Breast epithelium (tissue), 4 donors: ENCODE data around the gene TSPAN17. TPM values are rescaled to one million over a fixed set of nuclear protein-coding genes. Genes with fewer than 3 reads are reported as not detected.

Experiments
- DNase-seq, 2 donors: peaks; one replicate each; pipeline ENCODE4 v3.0.0-alpha.2; 2019; ENCODE audit warnings: low spot score in 2 of 2
- H3K27ac ChIP-seq, 2 donors: fragments of 200-600 bp; sonication (generic) in 1 of 2; one replicate each; pipeline ENCODE4 v1.5.1; 2016 to 2019; ENCODE audit warnings: mild to moderate bottlenecking in 1 of 2
- H3K27me3 ChIP-seq, 2 donors: fragments of 200-600 bp; sonication (generic) in 1 of 2; one replicate each; pipeline versions ENCODE4 v1.5.1 to v1.6.0; 2017 to 2019; ENCODE audit warnings: control low read depth in 1 of 2, mild to moderate bottlenecking in 1 of 2
- H3K36me3 ChIP-seq: fragments of 200-600 bp; one replicate; pipeline ENCODE4 v1.5.1; 2019
- H3K4me1 ChIP-seq, 2 donors: fragments of 200-600 bp; sonication (generic); one replicate each; pipeline ENCODE4 v1.5.1; 2016 to 2019; ENCODE audit warnings: control low read depth in 1 of 2
- H3K4me3 ChIP-seq, 3 donors: fragments of 200-600 bp; sonication (generic); 1 replicate in 2 of 3; 2 replicates in 1 of 3; pipeline ENCODE4 v1.5.1; 2016 to 2019; ENCODE audit warnings: mild to moderate bottlenecking in 3 of 3, moderate library complexity in 2 of 3
- H3K9me3 ChIP-seq, 2 donors: fragments of 200-600 bp; sonication (generic) in 1 of 2; one replicate each; pipeline ENCODE4 v1.5.1; 2016 to 2019; ENCODE audit warnings: control low read depth in 1 of 2
- CTCF ChIP-seq, 3 donors: fragments of 450-650 bp; IDR thresholded peaks; one replicate each; pipeline ENCODE4 v1.5.1; 2016 to 2017; ENCODE audit warnings: antibody characterized with exemption in 3 of 3, mild to moderate bottlenecking in 3 of 3, moderate library complexity in 3 of 3
- POLR2A ChIP-seq: fragments of 450-650 bp; IDR thresholded peaks from one replicate; pipeline ENCODE4 v1.6.1; 2016; ENCODE audit warnings: antibody characterized with exemption, mild to moderate bottlenecking, moderate library complexity
- POLR2AphosphoS5 ChIP-seq, 3 donors: sonication (generic); formaldehyde crosslinking; IDR thresholded peaks; one replicate each; pipeline ENCODE4 v1.6.1; 2017; ENCODE audit warnings: antibody characterized with exemption in 3 of 3
- intact Hi-C: fragments of 100-400 bp; cut with DNase I; formaldehyde crosslinking; loops from one replicate; pipeline ENCODE4 v1.15.1; 2023; ENCODE audit warnings: low total_unique reads
- total RNA-seq, 3 donors: library from RNA; depleted of rRNA; stranded (reverse); fragments of >200 nt; gene quantifications; one replicate each; pipeline ENCODE4 v1.1.0, GENCODE V29; 2016

TSPAN17 gene
- total RNA-seq, 3 donors from 2014 or later = 10.4 to 20.0 (median 18.3) TPM

GRCh38 chr5:176606875-176607274 is 40.4 kb upstream of the TSPAN17 start:
- TF ChIP-seq CTCF (IDR thresholded peaks at IDR 0.05) (no peak), POLR2AphosphoS5 (IDR thresholded peaks at IDR 0.05) (no peak), POLR2A (no peak)
- Histone ChIP-seq H3K4me3 (no peak overlapping the region), H3K4me1 (peaks cover 0 to 4% of the 10 kb centered on the region in 2 donors), H3K9me3 (no peaks in the 10 kb centered on the region), H3K27ac (no peak overlapping the region), H3K27me3 (peaks cover 0 to 3% of the 10 kb centered on the region in 2 donors), H3K36me3 (no peaks in the 10 kb centered on the region)
- intact Hi-C loops = no loop called here
- no peak for DNase-seq

GRCh38 chr5:176608142-176608705 is 39.1 kb upstream of the TSPAN17 start:
- TF ChIP-seq POLR2AphosphoS5 (IDR thresholded peaks at IDR 0.05) = no peak
- no peak for TF ChIP-seq CTCF (IDR thresholded peaks at IDR 0.05)
- TF ChIP-seq POLR2A = no peak
- DNase-seq = no peak
- peaks cover 0 to 4% of the 10 kb centered on the region in 2 donors for H3K4me1 ChIP-seq
- peaks cover 3 to 5% of the 10 kb centered on the region in 2 donors for H3K27me3 ChIP-seq
- H3K4me3 ChIP-seq = no peak overlapping the region
- intact Hi-C loops = no loop called here
- no peaks in the 10 kb centered on the region for H3K36me3 ChIP-seq
- no peaks in the 10 kb centered on the region for H3K9me3 ChIP-seq
- no peak overlapping the region for H3K27ac ChIP-seq

GRCh38 chr5:176608937-176609723 is 38.2 kb upstream of the TSPAN17 start:
- H3K9me3 ChIP-seq = no peaks in the 10 kb centered on the region
- no peak for DNase-seq
- H3K27me3 ChIP-seq = peaks cover 3 to 5% of the 10 kb centered on the region in 2 donors
- intact Hi-C loops = no loop called here
- TF ChIP-seq CTCF (IDR thresholded peaks at IDR 0.05) (no peak), POLR2A (no peak), POLR2AphosphoS5 (IDR thresholded peaks at IDR 0.05) (no peak)
- H3K4me1 ChIP-seq = peaks cover 0 to 4% of the 10 kb centered on the region in 2 donors
- peak overlapping the region; percentile 47 to 83 (median 62) for H3K4me3 ChIP-seq
- no peaks in the 10 kb centered on the region for H3K36me3 ChIP-seq
- H3K27ac ChIP-seq = no peak overlapping the region

- Histone ChIP-seq H3K4me3 (peak within 1 kb of the TSS; percentile 47 to 83 (median 62)), H3K27me3 (peaks cover 3 to 8% of the 10 kb centered on the region in 2 donors), H3K27ac (no peak within 1 kb of the TSS), H3K36me3 (no peaks in the 10 kb centered on the region), H3K4me1 (peaks cover 0 to 4% of the 10 kb centered on the region in 2 donors), H3K9me3 (no peaks in the 10 kb centered on the region)
- TF ChIP-seq POLR2AphosphoS5 (IDR thresholded peaks at IDR 0.05) = no peak
- peak in 1 of 3 donors; percentile 15 for TF ChIP-seq CTCF (IDR thresholded peaks at IDR 0.05)
- intact Hi-C loops = no loop called here
- DNase-seq = no peak
Measured at GRCh38 chr5:176609724-176610434, 37.4 kb upstream of the TSPAN17 start, which contains the start of gene GPRIN1. TSS of gene GPRIN1 (minus strand) at chr5:176610156. CDS start at chr5:176599834, 10,322 bp downstream.
